HEK293 (cell line): ENCODE results near the gene CLIC5.

Experiments
- CTCF ChIA-PET: fragments of 350-600 bp; formaldehyde crosslinking; extraction: SDS; loops from one replicate; lab custom pipeline; 2021; ENCODE audit warnings: antibody characterized with exemption; lab: Yijun Ruan, JAX
- POLR2A ChIA-PET: fragments of 300-600 bp; formaldehyde crosslinking; extraction: SDS; loops from one replicate; lab custom pipeline; 2020; ENCODE audit warnings: antibody characterized with exemption, inconsistent platforms; lab: Yijun Ruan, JAX
- H3K27ac ChIP-seq: fragments of 200-500 bp; sonication (Bioruptor generic); 2 replicates; pipeline ENCODE4 v1.5.1; 2014; ENCODE audit warnings: low read depth, low read length, control low read depth, inconsistent platforms; ENCODE audit errors: extremely low read depth
- H3K36me3 ChIP-seq, 2 experiments: fragments of 200-500 bp in 1 of 2; sonication (Bioruptor generic) in 1 of 2; 1 replicate in 1 of 2; 2 replicates in 1 of 2; pipeline ENCODE4 v1.5.1; 2014 to 2017; ENCODE audit warnings: inconsistent platforms in 2 of 2, low read length in 2 of 2; ENCODE audit not compliant: control insufficient read depth in 2 of 2, insufficient read depth in 1 of 2
- H3K4me1 ChIP-seq: fragments of 200-500 bp; sonication (Bioruptor generic); 2 replicates; pipeline ENCODE4 v1.5.1; 2014; ENCODE audit warnings: mild to moderate bottlenecking, low read length, inconsistent platforms; ENCODE audit not compliant: control insufficient read depth, insufficient read depth
- H3K4me3 ChIP-seq: 2 replicates; pipeline ENCODE4 v1.5.1; 2011; ENCODE audit warnings: low read depth, mild to moderate bottlenecking, control low read depth, low read length, moderate library complexity
- H3K9me3 ChIP-seq: fragments of 200-500 bp; sonication (Bioruptor generic); 2 replicates; pipeline ENCODE4 v1.5.1; 2014; ENCODE audit warnings: low read depth, low read length, inconsistent platforms; ENCODE audit not compliant: control insufficient read depth, insufficient read depth
- BCL11A ChIP-seq: fragments of 450-650 bp; formaldehyde crosslinking; IDR thresholded peaks from 2 replicates; pipeline ENCODE4 v1.5.1; 2016; ENCODE audit warnings: low read depth, missing biosample characterization, missing genetic modification characterization
- KLF17 ChIP-seq: fragments of 450-650 bp; formaldehyde crosslinking; IDR thresholded peaks from 2 replicates; pipeline ENCODE4 v1.5.1; 2016; ENCODE audit warnings: missing biosample characterization, missing genetic modification characterization
- PATZ1 ChIP-seq: fragments of 450-650 bp; formaldehyde crosslinking; IDR thresholded peaks from 2 replicates; pipeline ENCODE4 v1.5.1; 2016; ENCODE audit warnings: missing biosample characterization, missing genetic modification characterization
- ZBTB17 ChIP-seq: fragments of 450-650 bp; formaldehyde crosslinking; IDR thresholded peaks from 2 replicates; pipeline ENCODE4 v1.5.1; 2016; ENCODE audit warnings: missing biosample characterization, missing genetic modification characterization
- ZBTB20 ChIP-seq: fragments of 450-650 bp; formaldehyde crosslinking; IDR thresholded peaks from 2 replicates; pipeline ENCODE4 v1.5.1; 2016; ENCODE audit warnings: missing biosample characterization, missing genetic modification characterization
- ZFP37 ChIP-seq: fragments of 450-650 bp; formaldehyde crosslinking; IDR thresholded peaks from 2 replicates; pipeline ENCODE4 v1.5.1; 2016; ENCODE audit warnings: missing biosample characterization, missing genetic modification characterization
- ZNF133 ChIP-seq: fragments of 450-650 bp; formaldehyde crosslinking; IDR thresholded peaks from 2 replicates; pipeline ENCODE4 v1.5.1; 2016; ENCODE audit warnings: missing biosample characterization, missing genetic modification characterization
- ZNF16 ChIP-seq: fragments of 450-650 bp; formaldehyde crosslinking; IDR thresholded peaks from 2 replicates; pipeline ENCODE4 v1.5.1; 2016; ENCODE audit warnings: low read depth, missing biosample characterization, missing genetic modification characterization
- ZNF184 ChIP-seq: fragments of 450-650 bp; IDR thresholded peaks from 2 replicates; pipeline ENCODE4 v1.5.1; 2018; ENCODE audit warnings: missing biosample characterization, mild to moderate bottlenecking, missing genetic modification characterization
- ZNF23 ChIP-seq: fragments of 450-650 bp; formaldehyde crosslinking; IDR thresholded peaks from 2 replicates; pipeline ENCODE4 v1.5.1; 2016; ENCODE audit warnings: missing biosample characterization, missing genetic modification characterization, borderline replicate concordance
- ZNF24 ChIP-seq: fragments of 450-650 bp; formaldehyde crosslinking; IDR thresholded peaks from 2 replicates; pipeline ENCODE4 v1.5.1; 2016; ENCODE audit warnings: missing biosample characterization, missing genetic modification characterization
- ZNF266 ChIP-seq: fragments of 450-650 bp; formaldehyde crosslinking; IDR thresholded peaks from 2 replicates; pipeline ENCODE4 v1.5.1; 2016; ENCODE audit warnings: missing biosample characterization, missing genetic modification characterization, low read depth
- ZNF292 ChIP-seq: fragments of 450-650 bp; formaldehyde crosslinking; IDR thresholded peaks from 2 replicates; pipeline ENCODE4 v1.5.1; 2016; ENCODE audit warnings: low read depth, missing biosample characterization, missing genetic modification characterization, borderline replicate concordance
- ZNF341 ChIP-seq: fragments of 450-650 bp; formaldehyde crosslinking; IDR thresholded peaks from 2 replicates; pipeline ENCODE4; 2016; ENCODE audit warnings: low read depth, missing biosample characterization, missing genetic modification characterization
- ZNF366 ChIP-seq: fragments of 450-650 bp; formaldehyde crosslinking; conservative IDR thresholded peaks from 2 replicates; pipeline ENCODE4 v1.5.1; 2016; ENCODE audit warnings: missing biosample characterization, missing genetic modification characterization
- ZNF501 ChIP-seq: fragments of 450-650 bp; formaldehyde crosslinking; IDR thresholded peaks from 2 replicates; pipeline ENCODE4 v1.5.1; 2016; ENCODE audit warnings: missing biosample characterization, missing genetic modification characterization
- ZNF521 ChIP-seq: fragments of 450-650 bp; formaldehyde crosslinking; IDR thresholded peaks from 2 replicates; pipeline ENCODE4 v1.5.1; 2017; ENCODE audit warnings: missing biosample characterization, mild to moderate bottlenecking, missing genetic modification characterization
- ZNF530 ChIP-seq: fragments of 450-650 bp; formaldehyde crosslinking; IDR thresholded peaks from 2 replicates; pipeline ENCODE4 v1.5.1; 2016; ENCODE audit warnings: low read depth, missing biosample characterization, missing genetic modification characterization
- ZNF544 ChIP-seq: fragments of 450-650 bp; formaldehyde crosslinking; IDR thresholded peaks from 2 replicates; pipeline ENCODE4 v1.5.0; 2017; ENCODE audit warnings: missing biosample characterization, missing genetic modification characterization
- ZNF585B ChIP-seq: fragments of 450-650 bp; formaldehyde crosslinking; IDR thresholded peaks from 2 replicates; pipeline ENCODE4 v1.5.1; 2016; ENCODE audit warnings: missing biosample characterization, missing genetic modification characterization
- ZNF596 ChIP-seq: fragments of 450-650 bp; IDR thresholded peaks from 2 replicates; pipeline ENCODE4 v1.5.0; 2018; ENCODE audit warnings: missing biosample characterization, mild to moderate bottlenecking, missing genetic modification characterization, moderate library complexity
- TF ChIP-seq, protein P1 (sequence below): fragments of 450-650 bp; formaldehyde crosslinking; IDR thresholded peaks from 2 replicates; pipeline ENCODE4 v1.5.1; 2016; ENCODE audit warnings: missing biosample characterization, missing genetic modification characterization
- TF ChIP-seq, protein P2 (sequence below): fragments of 450-650 bp; formaldehyde crosslinking; IDR thresholded peaks from 2 replicates; pipeline ENCODE4 v1.5.1; 2016; ENCODE audit warnings: missing biosample characterization, missing genetic modification characterization

The CLIC5 gene

DNA sequence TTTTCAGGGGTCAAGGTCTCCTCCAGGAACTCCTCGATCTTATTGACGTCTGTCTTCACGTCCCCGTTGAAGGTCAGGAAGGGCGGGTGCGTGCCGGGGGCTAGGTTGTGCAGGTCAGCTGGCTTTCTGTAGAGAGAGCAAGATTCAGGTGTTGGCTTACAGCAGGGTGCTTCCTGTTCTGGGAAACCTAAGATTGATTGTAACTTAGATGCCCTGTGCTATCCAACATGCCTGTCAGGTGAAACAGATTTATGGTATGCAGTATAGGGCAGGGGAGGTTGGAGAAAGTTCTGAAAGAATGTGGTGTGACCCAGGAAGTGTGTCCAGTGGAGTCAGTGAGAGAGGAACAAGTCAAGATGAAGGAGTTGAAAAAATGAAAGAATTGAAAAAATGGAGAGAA is 66.4 kb downstream of the CLIC5 start:
- H3K4me1 ChIP-seq: no peaks in the 10 kb centered on the region
- no peak for TF ChIP-seq BCL11A (tag by site-specific recombination)

DNA sequence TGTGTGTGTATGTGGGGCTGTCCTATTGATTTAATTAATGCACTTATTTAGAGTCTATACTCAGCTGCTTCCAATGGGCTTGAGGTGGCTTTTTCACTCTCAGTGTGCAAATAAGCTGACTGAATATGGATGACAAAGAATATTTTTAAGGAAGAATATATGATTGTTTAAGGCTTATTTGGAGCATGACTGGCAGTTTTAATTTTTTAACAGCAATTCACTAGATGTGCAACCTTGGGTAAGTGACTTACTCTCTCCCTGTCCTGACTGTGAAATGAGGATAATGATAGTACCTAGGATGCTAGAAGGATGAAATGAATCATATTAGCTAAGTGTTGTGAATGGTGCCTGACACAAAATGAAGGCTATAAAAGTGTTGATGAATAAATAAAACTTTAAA is 67.9 kb downstream of the CLIC5 start:
- ChIA-PET CTCF (interaction anchor here (0.5 to 1.4 kb wide), 3 partner anchors 10 to 116 kb away, joined by 3 to 9 read pairs (median 4); no protein-coding TSS in a partner anchor), POLR2A (no interaction called here)
- Histone ChIP-seq H3K36me3 (no peaks in the 10 kb centered on the region), H3K9me3 (no peaks in the 10 kb centered on the region), H3K4me3 (no peak overlapping the region), H3K4me1 (no peaks in the 10 kb centered on the region), H3K27ac (no peak overlapping the region)
- TF ChIP-seq ZNF501 (tag by site-specific recombination): no peak
- TF ChIP-seq PATZ1 (tag by site-specific recombination): no peak
- TF ChIP-seq ZNF292 (tag by site-specific recombination): no peak
- no peak for TF ChIP-seq ZNF521 (tag by site-specific recombination)
- TF ChIP-seq ZBTB17 (tag by site-specific recombination): no peak
- no peak for TF ChIP-seq ZNF544
- no peak for TF ChIP-seq ZNF341 (tag by site-specific recombination)

More for the DNA sequence above, 66.4 kb downstream of the CLIC5 start:
- no peaks in the 10 kb centered on the region for H3K9me3 ChIP-seq
- no peak overlapping the region for H3K27ac ChIP-seq
- H3K4me3 ChIP-seq: no peak overlapping the region
- no peaks in the 10 kb centered on the region for H3K36me3 ChIP-seq
- POLR2A ChIA-PET: no interaction called here
- CTCF ChIA-PET: interaction anchor here (1.1 to 1.6 kb wide), 2 partner anchors 19 to 23 kb away, joined by 3 to 6 read pairs; no protein-coding TSS in a partner anchor

GRCh38 chr6:45946887-45947286 is 68.8 kb downstream of the CLIC5 start:
- TF ChIP-seq KLF17 (tag by site-specific recombination) (no peak), ZNF521 (tag by site-specific recombination) (no peak), ZNF530 (tag by site-specific recombination) (no peak), ZBTB20 (tag by site-specific recombination) (no peak), ZNF596 (no peak), ZNF24 (tag by site-specific recombination) (no peak), ZNF184 (no peak), ZNF23 (tag by site-specific recombination) (no peak), ZNF366 (tag by site-specific recombination) (no peak), ZFP37 (tag by site-specific recombination) (no peak), ZNF266 (tag by site-specific recombination) (no peak), ZNF16 (tag by site-specific recombination) (no peak), ZNF133 (no peak), ZNF585B (tag by site-specific recombination) (no peak)
- TF ChIP-seq, protein P1, sequence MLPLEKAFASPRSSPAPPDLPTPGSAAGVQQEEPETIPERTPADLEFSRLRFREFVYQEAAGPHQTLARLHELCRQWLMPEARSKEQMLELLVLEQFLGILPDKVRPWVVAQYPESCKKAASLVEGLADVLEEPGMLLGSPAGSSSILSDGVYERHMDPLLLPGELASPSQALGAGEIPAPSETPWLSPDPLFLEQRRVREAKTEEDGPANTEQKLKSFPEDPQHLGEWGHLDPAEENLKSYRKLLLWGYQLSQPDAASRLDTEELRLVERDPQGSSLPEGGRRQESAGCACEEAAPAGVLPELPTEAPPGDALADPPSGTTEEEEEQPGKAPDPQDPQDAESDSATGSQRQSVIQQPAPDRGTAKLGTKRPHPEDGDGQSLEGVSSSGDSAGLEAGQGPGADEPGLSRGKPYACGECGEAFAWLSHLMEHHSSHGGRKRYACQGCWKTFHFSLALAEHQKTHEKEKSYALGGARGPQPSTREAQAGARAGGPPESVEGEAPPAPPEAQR: no peak
- TF ChIP-seq, protein P2, sequence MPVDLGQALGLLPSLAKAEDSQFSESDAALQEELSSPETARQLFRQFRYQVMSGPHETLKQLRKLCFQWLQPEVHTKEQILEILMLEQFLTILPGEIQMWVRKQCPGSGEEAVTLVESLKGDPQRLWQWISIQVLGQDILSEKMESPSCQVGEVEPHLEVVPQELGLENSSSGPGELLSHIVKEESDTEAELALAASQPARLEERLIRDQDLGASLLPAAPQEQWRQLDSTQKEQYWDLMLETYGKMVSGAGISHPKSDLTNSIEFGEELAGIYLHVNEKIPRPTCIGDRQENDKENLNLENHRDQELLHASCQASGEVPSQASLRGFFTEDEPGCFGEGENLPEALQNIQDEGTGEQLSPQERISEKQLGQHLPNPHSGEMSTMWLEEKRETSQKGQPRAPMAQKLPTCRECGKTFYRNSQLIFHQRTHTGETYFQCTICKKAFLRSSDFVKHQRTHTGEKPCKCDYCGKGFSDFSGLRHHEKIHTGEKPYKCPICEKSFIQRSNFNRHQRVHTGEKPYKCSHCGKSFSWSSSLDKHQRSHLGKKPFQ (tag by site-specific recombination): no peak
- Histone ChIP-seq H3K9me3 (no peaks in the 10 kb centered on the region), H3K4me3 (no peak overlapping the region), H3K4me1 (no peaks in the 10 kb centered on the region), H3K27ac (no peak overlapping the region), H3K36me3 (no peaks in the 10 kb centered on the region)
- ChIA-PET CTCF (interaction anchor here (0.8 to 2.9 kb wide), 5 partner anchors 13 to 39 kb away, joined by 3 to 13 read pairs (median 3); no protein-coding TSS in a partner anchor), POLR2A (no interaction called here)
